Astrocyte of the cerebellum (primary cell): ENCODE measurements around the gene COG1.
A peak's percentile ranks its signal among the peaks of the same experiment; 100 is the strongest.

Experiments used
- DNase-seq: peaks from one replicate; pipeline ENCODE4 v3.0.0-alpha.2; 2011; ENCODE audit warnings: low read depth
- H3K4me3 ChIP-seq: 2 replicates; pipeline ENCODE4 v1.5.1; 2011; ENCODE audit warnings: mild to moderate bottlenecking, low read depth, low read length, moderate library complexity
- CTCF ChIP-seq: IDR thresholded peaks from 2 replicates; pipeline ENCODE4 v1.5.1; 2012; ENCODE audit warnings: low read length, low read depth, moderate library complexity, mild to moderate bottlenecking; ENCODE audit errors: missing control alignments
- in situ Hi-C: cut with HindIII; loops from 2 replicates; pipeline ENCODE4 v1.10.0; 2017; ENCODE audit warnings: low sequenced_read_pairs

Gene COG1

GRCh38 chr17:73251871-73252270, 59.0 kb downstream of the COG1 start:
- no peak overlapping the region for H3K4me3 ChIP-seq
- no peak for TF ChIP-seq CTCF
- DNase-seq, result no peak
- in situ Hi-C loops, result no loop called here

GRCh38 chr17:73255671-73256181, 62.9 kb downstream of the COG1 start:
- DNase-seq, result no peak
- in situ Hi-C loops, result no loop called here

GRCh38 chr17:73256220-73256619, 63.4 kb downstream of the COG1 start:
- no peak for DNase-seq
- no peak overlapping the region for H3K4me3 ChIP-seq
- no peak for TF ChIP-seq CTCF
- in situ Hi-C loops, result no loop called here

More at GRCh38 chr17:73255671-73256181, 62.9 kb downstream of the COG1 start:
- peak; percentile 94 for TF ChIP-seq CTCF
- no peak overlapping the region for H3K4me3 ChIP-seq

GRCh38 chr17:73257516-73257915, 64.7 kb downstream of the COG1 start:
- DNase-seq, result no peak
- H3K4me3 ChIP-seq, result no peak overlapping the region
- in situ Hi-C loops, result no loop called here
- no peak for TF ChIP-seq CTCF
